ENCODE data around the gene CLMN. TPM values are rescaled to one million over a fixed set of nuclear protein-coding genes. Genes with fewer than 3 reads are reported as not detected.
A peak's percentile ranks its signal among the peaks of the same experiment; 100 is the strongest.

The CLMN gene
- total and polyA plus RNA-seq, 4 donors = 4.5 to 33.5 (median 11.7) TPM

GRCh38 chr14:95311752-95312151 is 8.0 kb downstream of the CLMN start:
- TF ChIP-seq, protein P1, sequence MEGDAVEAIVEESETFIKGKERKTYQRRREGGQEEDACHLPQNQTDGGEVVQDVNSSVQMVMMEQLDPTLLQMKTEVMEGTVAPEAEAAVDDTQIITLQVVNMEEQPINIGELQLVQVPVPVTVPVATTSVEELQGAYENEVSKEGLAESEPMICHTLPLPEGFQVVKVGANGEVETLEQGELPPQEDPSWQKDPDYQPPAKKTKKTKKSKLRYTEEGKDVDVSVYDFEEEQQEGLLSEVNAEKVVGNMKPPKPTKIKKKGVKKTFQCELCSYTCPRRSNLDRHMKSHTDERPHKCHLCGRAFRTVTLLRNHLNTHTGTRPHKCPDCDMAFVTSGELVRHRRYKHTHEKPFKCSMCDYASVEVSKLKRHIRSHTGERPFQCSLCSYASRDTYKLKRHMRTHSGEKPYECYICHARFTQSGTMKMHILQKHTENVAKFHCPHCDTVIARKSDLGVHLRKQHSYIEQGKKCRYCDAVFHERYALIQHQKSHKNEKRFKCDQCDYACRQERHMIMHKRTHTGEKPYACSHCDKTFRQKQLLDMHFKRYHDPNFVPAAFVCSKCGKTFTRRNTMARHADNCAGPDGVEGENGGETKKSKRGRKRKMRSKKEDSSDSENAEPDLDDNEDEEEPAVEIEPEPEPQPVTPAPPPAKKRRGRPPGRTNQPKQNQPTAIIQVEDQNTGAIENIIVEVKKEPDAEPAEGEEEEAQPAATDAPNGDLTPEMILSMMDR (IDR thresholded peaks at IDR 0.05; ENCODE audit: control extremely low read depth, extremely low read depth) = no peak
- ATAC-seq (ENCODE audit: insufficient read depth, low FRiP score) (peak; percentile 14), DNase-seq (no peak)
- Histone ChIP-seq H3K4me3 (no peak overlapping the region), H3K4me1 (ENCODE audit: control insufficient read depth in 5 of 5, insufficient read depth in 5 of 5, low read length in 5 of 5) (peaks cover 0 to 31% (median 19%) of the 10 kb centered on the region in 5 donors), H3K27me3 (ENCODE audit: control insufficient read depth in 3 of 3, insufficient read depth in 3 of 3, low read length in 2 of 3) (no peaks in the 10 kb centered on the region), H3K9me3 (ENCODE audit: control insufficient read depth in 4 of 4, insufficient read depth in 3 of 4, low read length in 3 of 4) (peaks cover 0 to 2% (median 0%) of the 10 kb centered on the region in 4 donors), H3K27ac (ENCODE audit: low read depth in 1 of 2, low read length in 1 of 2) (peak overlapping the region in 1 of 2 donors; percentile 5), H3K9ac (ENCODE audit: insufficient read depth in 1 of 2, low read length in 2 of 2) (no peak overlapping the region), H3K36me3 (ENCODE audit: control insufficient read depth in 4 of 4, insufficient read depth in 4 of 4, low read length in 4 of 4) (no peaks in the 10 kb centered on the region)
- 61 to 62% methylated on average over 7 of the region's 7 CpGs for WGBS, 2 donors

GRCh38 chr14:95310635-95311380 is 8.9 kb downstream of the CLMN start:
- WGBS, 2 donors = 88 to 93% methylated on average over 16 of the region's 16 CpGs
- Histone ChIP-seq H3K4me1 (ENCODE audit: control insufficient read depth in 5 of 5, insufficient read depth in 5 of 5, low read length in 5 of 5) (peaks cover 0 to 40% (median 24%) of the 10 kb centered on the region in 5 donors), H3K9ac (ENCODE audit: insufficient read depth in 1 of 2, low read length in 2 of 2) (no peak overlapping the region), H3K36me3 (ENCODE audit: control insufficient read depth in 4 of 4, insufficient read depth in 4 of 4, low read length in 4 of 4) (no peaks in the 10 kb centered on the region), H3K27ac (ENCODE audit: low read depth in 1 of 2, low read length in 1 of 2) (no peak overlapping the region), H3K27me3 (ENCODE audit: control insufficient read depth in 3 of 3, insufficient read depth in 3 of 3, low read length in 2 of 3) (no peaks in the 10 kb centered on the region), H3K9me3 (ENCODE audit: control insufficient read depth in 4 of 4, insufficient read depth in 3 of 4, low read length in 3 of 4) (peaks cover 0 to 2% (median 0%) of the 10 kb centered on the region in 4 donors), H3K4me3 (no peak overlapping the region)
- TF ChIP-seq, protein P1 (IDR thresholded peaks at IDR 0.05; ENCODE audit: control extremely low read depth, extremely low read depth) = no peak
- ATAC-seq (ENCODE audit: insufficient read depth, low FRiP score) (no peak), DNase-seq (no peak)

- H3K4me1 ChIP-seq (ENCODE audit: control insufficient read depth in 5 of 5, insufficient read depth in 5 of 5, low read length in 5 of 5) = peaks cover 0 to 43% (median 24%) of the 10 kb centered on the region in 5 donors
Observed at GRCh38 chr14:95309261-95310051, 10.3 kb downstream of the CLMN start.

More at GRCh38 chr14:95309261-95310051, 10.3 kb downstream of the CLMN start:
- Histone ChIP-seq H3K27me3 (ENCODE audit: control insufficient read depth in 3 of 3, insufficient read depth in 3 of 3, low read length in 2 of 3) (no peaks in the 10 kb centered on the region), H3K9ac (ENCODE audit: insufficient read depth in 1 of 2, low read length in 2 of 2) (no peak overlapping the region), H3K4me3 (no peak overlapping the region), H3K36me3 (ENCODE audit: control insufficient read depth in 4 of 4, insufficient read depth in 4 of 4, low read length in 4 of 4) (no peaks in the 10 kb centered on the region), H3K27ac (ENCODE audit: low read depth in 1 of 2, low read length in 1 of 2) (peak overlapping the region in 1 of 2 donors; percentile 10), H3K9me3 (ENCODE audit: control insufficient read depth in 4 of 4, insufficient read depth in 3 of 4, low read length in 3 of 4) (peaks cover 0 to 2% (median 0%) of the 10 kb centered on the region in 4 donors)
- no peak for DNase-seq
- 93 to 94% methylated on average over 10 of the region's 10 CpGs for WGBS, 2 donors
- TF ChIP-seq, protein P1 (IDR thresholded peaks at IDR 0.05; ENCODE audit: control extremely low read depth, extremely low read depth) = no peak
- ATAC-seq (ENCODE audit: insufficient read depth, low FRiP score) = no peak

Data from lung (tissue), 12 donors.